ENCODE data around the gene ZNF646. TPM values are rescaled to one million over a fixed set of nuclear protein-coding genes. Genes with fewer than 3 reads are reported as not detected.

Gene ZNF646
- total and polyA plus RNA-seq, 2 of the 13 experiments (the other 11 are each of a cell fraction or from before 2014, with no cell fraction given): 3.4 to 10.9 TPM

DNA sequence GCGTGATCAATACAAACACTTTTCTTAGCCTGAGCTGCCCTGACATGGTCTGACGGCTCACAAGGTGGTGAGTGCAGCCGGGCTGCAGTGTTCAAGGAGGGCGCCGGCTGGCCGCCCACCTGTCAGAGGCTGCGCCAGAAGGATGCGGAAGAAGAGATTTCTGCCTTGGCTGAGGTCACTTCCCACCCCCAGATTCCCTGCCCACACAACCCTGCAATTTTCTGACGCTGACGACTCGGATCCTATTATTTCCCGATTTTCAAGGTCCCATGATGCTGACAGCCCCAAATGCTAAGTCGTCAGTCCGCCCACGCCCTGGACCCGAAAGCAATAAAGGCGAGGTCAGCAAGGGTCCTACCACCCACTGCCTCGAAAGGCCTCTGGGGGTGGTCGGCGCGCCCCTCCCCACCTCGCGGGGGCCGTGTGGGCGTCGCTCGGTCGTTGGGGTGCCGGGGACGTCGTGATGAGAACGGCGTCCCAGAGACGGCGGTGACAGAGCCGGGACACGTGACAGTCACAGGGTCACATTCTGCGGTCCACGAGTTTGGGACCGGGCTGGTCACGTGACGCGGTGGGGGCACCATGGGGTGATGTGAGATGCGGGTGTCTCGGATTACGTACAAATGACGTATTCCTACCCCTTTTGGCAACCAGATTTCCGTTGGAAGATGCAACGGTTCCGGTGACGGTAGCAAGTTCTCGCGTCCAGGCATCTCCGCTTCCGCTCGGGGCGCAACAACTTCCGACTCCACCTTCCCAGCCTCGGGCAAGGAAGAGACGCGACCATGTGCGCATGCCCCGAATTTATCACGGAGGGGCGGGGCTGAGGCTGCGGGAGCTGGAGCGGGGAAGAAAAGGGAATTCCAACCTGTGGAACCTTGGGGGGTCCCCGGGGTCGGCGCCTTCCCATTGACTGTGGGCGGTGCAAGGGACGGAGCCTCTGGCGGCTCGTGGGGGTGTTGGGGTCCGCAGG, 41.2 kb upstream of the ZNF646 start, which contains the start of gene STX4 (continued):
- TF ChIP-seq, protein P1, sequence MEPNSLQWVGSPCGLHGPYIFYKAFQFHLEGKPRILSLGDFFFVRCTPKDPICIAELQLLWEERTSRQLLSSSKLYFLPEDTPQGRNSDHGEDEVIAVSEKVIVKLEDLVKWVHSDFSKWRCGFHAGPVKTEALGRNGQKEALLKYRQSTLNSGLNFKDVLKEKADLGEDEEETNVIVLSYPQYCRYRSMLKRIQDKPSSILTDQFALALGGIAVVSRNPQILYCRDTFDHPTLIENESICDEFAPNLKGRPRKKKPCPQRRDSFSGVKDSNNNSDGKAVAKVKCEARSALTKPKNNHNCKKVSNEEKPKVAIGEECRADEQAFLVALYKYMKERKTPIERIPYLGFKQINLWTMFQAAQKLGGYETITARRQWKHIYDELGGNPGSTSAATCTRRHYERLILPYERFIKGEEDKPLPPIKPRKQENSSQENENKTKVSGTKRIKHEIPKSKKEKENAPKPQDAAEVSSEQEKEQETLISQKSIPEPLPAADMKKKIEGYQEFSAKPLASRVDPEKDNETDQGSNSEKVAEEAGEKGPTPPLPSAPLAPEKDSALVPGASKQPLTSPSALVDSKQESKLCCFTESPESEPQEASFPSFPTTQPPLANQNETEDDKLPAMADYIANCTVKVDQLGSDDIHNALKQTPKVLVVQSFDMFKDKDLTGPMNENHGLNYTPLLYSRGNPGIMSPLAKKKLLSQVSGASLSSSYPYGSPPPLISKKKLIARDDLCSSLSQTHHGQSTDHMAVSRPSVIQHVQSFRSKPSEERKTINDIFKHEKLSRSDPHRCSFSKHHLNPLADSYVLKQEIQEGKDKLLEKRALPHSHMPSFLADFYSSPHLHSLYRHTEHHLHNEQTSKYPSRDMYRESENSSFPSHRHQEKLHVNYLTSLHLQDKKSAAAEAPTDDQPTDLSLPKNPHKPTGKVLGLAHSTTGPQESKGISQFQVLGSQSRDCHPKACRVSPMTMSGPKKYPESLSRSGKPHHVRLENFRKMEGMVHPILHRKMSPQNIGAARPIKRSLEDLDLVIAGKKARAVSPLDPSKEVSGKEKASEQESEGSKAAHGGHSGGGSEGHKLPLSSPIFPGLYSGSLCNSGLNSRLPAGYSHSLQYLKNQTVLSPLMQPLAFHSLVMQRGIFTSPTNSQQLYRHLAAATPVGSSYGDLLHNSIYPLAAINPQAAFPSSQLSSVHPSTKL (CRISPR knock-in tag; IDR thresholded peaks at IDR 0.05): peak; percentile 70
- TF ChIP-seq, protein P2, sequence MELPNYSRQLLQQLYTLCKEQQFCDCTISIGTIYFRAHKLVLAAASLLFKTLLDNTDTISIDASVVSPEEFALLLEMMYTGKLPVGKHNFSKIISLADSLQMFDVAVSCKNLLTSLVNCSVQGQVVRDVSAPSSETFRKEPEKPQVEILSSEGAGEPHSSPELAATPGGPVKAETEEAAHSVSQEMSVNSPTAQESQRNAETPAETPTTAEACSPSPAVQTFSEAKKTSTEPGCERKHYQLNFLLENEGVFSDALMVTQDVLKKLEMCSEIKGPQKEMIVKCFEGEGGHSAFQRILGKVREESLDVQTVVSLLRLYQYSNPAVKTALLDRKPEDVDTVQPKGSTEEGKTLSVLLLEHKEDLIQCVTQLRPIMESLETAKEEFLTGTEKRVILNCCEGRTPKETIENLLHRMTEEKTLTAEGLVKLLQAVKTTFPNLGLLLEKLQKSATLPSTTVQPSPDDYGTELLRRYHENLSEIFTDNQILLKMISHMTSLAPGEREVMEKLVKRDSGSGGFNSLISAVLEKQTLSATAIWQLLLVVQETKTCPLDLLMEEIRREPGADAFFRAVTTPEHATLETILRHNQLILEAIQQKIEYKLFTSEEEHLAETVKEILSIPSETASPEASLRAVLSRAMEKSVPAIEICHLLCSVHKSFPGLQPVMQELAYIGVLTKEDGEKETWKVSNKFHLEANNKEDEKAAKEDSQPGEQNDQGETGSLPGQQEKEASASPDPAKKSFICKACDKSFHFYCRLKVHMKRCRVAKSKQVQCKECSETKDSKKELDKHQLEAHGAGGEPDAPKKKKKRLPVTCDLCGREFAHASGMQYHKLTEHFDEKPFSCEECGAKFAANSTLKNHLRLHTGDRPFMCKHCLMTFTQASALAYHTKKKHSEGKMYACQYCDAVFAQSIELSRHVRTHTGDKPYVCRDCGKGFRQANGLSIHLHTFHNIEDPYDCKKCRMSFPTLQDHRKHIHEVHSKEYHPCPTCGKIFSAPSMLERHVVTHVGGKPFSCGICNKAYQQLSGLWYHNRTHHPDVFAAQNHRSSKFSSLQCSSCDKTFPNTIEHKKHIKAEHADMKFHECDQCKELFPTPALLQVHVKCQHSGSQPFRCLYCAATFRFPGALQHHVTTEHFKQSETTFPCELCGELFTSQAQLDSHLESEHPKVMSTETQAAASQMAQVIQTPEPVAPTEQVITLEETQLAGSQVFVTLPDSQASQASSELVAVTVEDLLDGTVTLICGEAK (IDR thresholded peaks at IDR 0.05): peak; percentile 93
- TF ChIP-seq, protein P2 (CRISPR knock-in tag; IDR thresholded peaks at IDR 0.05): peak; percentile 71; the same call in 1 of the 2 replicates
- TF ChIP-seq ZNF350 (CRISPR knock-in tag; IDR thresholded peaks at IDR 0.05; ENCODE audit: borderline replicate concordance, low read depth) (peak; percentile 95), POLR2A (IDR thresholded peaks at IDR 0.05; ENCODE audit: insufficient read depth in 1 of 2, low read depth in 2 of 2, low read length in 2 of 2) (peak; percentile 60 to 75; a peak in 2 of 4 replicates), BCL6 (CRISPR knock-in tag; IDR thresholded peaks at IDR 0.05) (peak; percentile 52), CREBL2 (CRISPR knock-in tag; IDR thresholded peaks at IDR 0.05; ENCODE audit: borderline replicate concordance) (no peak), ZNF562 (CRISPR knock-in tag; IDR thresholded peaks at IDR 0.05; ENCODE audit: borderline replicate concordance) (no peak), MYNN (CRISPR knock-in tag; IDR thresholded peaks at IDR 0.05; ENCODE audit: low read depth) (no peak; the same call in 1 of the 2 replicates), MXD3 (CRISPR knock-in tag; IDR thresholded peaks at IDR 0.05) (peak; percentile 52), SYNCRIP (IDR thresholded peaks at IDR 0.05; ENCODE audit: insufficient read depth, low read depth, low read length) (no peak), CSRNP1 (CRISPR knock-in tag; IDR thresholded peaks at IDR 0.05) (peak; percentile 98; the same call in 1 of the 2 replicates)
